ENCODE results near the gene CCNF.

- no peak for TF ChIP-seq CTCF (IDR thresholded peaks at IDR 0.05)
- no peak for TF ChIP-seq EZH2 (IDR thresholded peaks at IDR 0.05)
- no peak for TF ChIP-seq EZH2phosphoT487 (IDR thresholded peaks at IDR 0.05)
Measured at GRCh38 chr16:2447920-2448583, 18.8 kb downstream of the CCNF start.
